Stimulated activated CD4-positive, alpha-beta T cell treated with anti-CD3 and anti-CD28 coated beads, TNF-alpha, amount 100 ng/mL, for 24 hours (primary cell): ENCODE results near the gene ELFN1.
A peak's percentile ranks its signal among the peaks of the same experiment; 100 is the strongest.
"Not testable (repeated sequence)": the region's sequence is repeated elsewhere in the genome, so short reads cannot be mapped to it uniquely, and the experiment has no call there.

Source experiments
- DNase-seq, 3 experiments: peaks; one replicate each; pipeline ENCODE4 v3.0.0-alpha.2; 2020; ENCODE audit warnings: low read depth in 3 of 3

The ELFN1 gene

DNA sequence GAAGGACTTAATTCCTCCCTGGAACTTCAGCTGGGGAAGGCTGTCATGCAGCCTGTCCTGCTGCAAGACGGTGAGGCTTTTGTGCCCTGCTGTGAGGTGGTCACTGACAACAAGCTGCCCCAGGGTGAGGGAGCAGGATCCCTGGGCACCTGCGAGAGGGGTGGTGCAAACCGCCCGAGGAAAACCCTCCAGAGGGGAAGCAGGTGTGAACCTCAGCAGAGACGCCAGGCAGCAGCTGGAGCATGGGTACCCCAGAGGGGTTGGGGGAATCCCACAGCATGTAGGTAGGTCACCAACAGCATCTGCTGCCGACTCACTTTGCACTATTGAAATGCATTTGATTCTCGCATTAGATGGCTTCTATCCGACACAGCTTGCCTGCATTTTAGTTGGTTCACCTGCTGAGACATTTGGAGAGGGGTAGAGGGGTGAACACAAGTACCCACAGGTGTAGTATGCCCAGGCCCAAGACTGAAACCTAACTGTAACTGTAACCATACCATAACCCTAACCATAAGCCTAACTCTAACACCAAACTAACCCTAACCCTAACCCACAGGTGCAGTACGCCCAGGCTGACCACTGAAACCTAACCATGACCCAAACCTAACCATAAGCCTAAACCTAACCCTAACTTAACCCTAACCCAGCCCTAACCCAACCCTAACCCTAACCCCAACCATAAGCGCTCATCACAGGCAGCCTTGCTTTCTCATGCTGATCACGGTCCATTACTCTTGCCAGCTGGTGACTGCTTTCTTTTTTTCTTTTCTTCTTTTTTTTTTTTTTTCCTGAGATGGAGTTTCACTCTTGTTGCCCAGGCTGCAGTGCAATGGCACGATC lies 85.9 kb downstream of the ELFN1 start:
- DNase-seq = no peak

DNA sequence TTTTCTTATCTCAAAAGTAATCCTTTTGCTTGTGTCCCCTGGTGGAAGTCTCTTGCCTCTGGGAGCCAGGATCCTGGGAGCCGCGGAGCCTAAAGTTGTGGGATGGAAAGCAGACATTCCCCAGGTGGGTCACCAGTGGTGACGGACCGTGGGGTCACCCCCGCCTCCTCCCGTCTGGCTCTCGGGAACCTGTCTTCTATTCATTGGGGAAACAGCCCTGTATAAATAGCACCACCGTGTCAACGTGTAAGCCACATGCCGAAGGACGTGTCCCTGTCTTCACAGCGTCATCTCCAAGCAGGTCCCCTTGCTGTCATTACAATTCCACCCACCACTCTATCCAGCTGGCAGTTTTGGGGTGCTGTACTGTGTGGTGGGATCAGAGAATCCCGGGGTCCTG lies 87.5 kb downstream of the ELFN1 start:
- no peak for DNase-seq

DNA sequence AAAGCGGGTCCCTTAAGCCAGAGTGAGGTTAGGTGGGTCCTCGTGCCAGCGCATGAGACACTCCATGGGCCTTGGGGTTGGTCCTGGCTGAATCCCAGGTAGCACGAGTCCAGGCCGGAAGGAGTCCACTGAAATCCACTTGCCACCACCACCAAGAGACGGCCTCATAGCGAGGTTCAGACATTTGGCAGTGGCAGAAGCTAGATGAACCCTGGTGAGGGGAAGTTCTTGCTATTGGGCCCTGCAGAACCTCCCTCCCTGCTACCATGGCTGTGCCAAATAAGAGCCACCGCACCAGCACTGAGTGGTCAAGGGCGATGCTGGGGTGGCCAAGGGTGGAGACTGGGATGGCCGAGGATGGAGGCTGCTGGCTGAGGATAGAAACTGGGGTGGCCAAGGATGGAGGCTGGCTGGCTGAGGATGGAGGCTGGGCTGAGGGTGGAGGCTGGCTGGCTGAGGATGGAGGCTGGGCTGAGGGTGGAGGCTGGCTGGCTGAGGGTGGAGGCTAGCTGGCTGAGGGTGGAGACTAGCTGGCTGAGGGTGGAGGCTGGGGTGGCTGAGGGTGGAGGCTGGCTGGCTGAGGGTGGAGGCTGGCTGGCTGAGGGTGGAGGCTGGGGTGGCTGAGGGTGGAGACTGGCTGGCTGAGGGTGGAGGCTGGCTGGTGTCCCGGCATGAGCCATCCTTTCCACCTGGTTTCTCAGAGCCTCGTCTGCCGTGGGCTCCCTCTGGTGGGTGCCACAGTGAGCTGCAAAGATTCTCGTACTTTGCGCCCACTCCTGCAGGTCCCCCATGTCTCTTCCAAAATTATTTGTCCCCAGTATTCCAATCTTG lies 88.2 kb downstream of the ELFN1 start:
- peak in 1 of 3 experiments; percentile 24 for DNase-seq

DNA sequence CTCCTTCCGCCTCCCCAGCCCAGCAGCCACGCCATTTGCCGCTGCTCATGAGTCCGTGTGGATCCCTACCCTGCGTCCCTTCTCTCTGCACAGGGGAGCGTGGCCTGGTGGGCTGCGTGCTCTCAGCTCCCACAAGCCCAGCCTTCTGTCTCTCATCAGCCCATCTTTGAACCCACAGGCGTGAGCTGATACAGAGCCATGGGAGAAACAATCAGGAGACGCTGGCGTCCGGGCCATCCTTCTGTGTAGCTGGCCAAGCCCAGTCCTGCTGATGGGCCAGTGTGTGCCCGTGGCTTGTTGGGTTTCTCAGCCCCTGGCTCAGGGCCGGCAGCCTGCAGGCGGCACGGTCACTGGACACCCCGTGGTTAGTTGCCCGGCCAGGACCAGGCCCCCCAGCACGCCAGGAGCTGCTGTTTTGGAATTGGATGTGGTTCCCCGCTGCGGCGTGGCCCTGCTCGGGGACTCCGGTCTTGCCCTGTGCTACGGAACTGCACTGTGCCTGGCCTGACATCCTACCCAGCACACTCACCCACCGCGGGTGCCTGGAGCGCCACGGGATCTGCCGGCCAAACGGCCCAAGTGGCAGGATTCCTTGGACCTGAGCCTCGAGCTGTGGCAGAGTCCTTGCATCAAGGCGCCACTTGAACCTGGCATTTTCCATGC lies 88.9 kb downstream of the ELFN1 start:
- DNase-seq = no peak

DNA sequence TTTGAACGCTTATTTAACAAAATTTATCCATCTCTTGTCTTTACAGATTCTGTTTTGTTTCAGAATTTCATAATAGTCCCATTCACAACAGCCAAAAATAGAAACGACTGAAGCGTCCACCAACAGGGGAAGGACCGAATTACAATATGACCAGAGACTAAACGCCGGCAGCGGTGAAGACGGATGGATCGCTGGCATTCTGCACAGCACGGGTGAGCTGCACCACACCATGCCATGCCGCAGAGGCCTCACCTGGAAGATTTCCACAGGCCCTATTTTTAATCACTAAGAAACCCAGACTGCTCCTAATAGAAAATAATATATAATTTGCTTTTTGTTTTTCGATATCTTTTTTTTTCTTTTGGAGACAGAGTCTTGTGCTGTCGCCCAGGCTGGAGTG lies 91.0 kb downstream of the ELFN1 start:
- DNase-seq = no peak

DNA sequence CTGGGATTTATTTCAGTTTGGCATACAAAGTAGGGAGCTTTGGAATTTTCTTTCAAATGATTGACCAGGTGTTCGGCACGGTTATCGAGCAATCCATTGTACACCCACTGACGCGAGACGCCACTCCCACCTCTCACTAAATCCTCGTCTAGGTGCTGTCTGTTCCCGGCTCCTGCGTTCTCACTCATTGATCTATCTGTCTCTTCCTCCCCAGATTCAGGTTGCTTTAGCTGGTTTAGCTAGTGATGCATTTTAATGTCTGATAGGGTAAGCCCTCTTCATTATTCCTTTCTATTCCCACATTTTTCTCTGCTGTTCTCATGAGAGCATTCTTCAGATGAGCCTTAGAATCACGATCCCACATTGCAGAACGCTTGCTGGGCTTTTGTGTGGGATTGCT lies 91.7 kb downstream of the ELFN1 start:
- DNase-seq = no peak

DNA sequence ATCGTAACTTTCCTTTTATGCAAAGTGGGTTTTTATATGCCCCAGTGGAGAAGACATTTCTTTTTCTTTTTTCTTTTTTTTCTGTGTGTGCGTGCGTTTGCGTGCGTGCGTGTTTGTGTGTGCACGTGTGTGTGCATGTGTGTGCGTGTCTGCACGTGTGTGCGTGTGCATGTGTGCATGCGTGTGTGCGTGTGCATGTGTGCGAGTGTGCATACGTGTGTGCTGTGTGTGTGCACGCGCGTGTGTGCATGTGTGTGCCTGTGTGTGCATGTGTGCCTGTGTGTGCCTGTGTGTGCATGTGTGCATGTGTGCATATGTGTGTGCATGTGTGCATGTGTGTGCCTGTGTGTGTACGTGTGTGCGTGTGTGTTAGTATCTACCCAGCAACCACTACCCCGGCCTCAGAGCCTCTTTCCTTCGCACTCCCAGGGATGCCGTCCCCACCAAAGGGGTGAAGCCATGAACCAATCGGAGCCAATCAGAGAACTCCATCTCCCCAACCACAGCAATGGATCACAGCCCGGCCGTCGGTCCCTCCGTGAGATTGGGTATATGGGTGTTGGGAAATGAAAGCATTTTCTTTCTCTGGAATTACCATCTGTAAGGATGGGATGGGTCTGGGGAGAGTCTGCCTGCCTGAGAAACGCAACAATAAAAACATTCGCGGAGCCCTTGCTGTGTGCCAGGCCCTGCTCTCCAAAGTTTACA lies 92.3 kb downstream of the ELFN1 start:
- DNase-seq = no peak

DNA sequence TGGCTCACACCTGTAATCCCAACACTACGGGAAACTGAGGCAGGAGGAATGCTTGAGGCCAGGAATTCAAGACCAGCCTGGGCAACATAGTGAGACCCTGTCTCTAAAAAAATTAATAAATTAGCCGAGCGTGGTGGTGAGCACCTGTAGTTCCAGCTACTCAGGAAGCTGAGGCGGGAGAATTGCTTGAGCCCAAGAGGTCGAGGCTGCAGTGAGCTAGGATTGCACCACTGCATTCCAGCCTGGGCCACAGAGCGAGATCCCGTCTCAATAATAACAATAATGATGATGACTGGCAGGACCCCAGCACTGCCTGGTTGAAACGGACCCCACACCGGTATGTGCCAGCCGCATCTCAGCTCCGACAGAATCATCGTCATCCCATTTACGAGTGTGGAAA lies 93.0 kb downstream of the ELFN1 start:
- DNase-seq = no peak

DNA sequence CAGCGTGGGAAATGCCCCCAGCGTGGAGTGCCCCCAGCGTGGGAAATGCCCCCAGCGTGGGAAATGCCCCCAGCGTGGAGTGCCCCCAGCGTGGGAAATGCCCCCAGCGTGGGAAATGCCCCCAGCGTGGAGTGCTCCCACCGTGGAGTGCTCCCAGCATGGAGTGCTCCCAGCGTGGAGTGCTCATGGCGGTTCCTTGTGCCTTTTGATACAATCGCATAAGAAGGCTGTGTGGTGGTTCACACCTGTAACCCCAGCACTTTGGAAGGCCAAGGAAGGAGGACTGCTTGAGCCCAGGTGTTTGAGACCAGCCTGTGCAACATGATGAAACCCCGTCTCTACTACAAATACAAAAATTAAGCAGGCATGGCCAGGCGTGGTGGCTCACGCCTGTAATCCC lies 93.8 kb downstream of the ELFN1 start:
- not testable (repeated sequence) for DNase-seq

DNA sequence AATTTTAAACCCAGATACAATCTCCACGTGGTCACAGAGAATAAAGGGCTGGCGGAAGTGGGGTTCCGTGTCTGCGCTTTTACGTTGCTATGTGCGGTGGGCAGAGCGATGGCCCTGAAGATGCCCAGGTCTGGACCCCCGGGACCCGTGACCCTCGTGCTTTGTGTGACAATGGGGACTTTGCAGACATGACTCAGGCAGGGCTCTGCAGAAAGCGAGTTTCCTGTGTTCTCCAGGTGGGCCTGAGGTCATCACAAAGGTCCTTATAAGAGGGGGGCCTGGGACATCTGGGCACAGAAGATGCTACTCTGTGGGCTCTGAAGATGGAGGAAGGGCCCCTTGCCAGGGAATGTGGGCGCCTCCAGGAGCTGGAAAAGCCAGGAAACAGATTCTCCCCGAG lies 95.3 kb downstream of the ELFN1 start:
- DNase-seq = no peak

DNA sequence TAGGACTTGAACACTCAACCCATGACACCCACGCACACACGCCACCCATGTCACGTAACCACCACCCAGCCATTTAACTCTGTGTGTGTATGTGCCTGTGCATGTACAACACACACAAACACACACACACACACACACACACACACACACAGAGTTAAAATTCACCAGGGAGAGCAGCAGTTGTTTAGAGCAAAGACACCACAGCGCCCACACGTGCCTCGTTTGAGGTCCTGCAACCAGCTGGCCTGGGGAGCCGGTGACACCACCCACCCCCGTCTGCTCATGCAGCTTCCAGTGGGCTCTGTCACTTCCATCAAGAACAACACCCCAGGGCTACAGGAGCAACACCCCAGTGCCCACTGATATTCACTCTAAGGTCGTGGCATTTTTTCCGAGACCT lies 97.4 kb downstream of the ELFN1 start:
- DNase-seq = no peak

DNA sequence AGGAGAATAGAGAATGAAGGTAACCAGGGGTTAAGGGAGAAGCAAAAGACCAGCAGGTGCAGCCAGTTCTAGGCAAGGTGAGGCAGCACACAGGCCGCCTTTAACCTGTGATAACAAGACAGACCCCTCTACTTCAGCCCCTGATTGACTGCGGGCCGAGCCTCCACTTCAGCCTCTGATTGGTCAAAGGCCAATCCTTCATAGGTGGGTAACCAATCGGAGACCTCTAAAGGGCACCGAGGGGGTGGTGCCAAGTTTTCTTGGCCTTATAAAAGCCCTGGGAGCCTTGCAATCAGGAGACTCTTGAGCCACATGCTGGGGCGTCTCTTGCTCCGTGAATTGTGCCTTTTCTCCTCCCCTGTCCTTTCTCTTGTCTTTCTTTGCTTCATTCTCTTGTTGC lies 98.8 kb downstream of the ELFN1 start:
- no peak for DNase-seq

DNA sequence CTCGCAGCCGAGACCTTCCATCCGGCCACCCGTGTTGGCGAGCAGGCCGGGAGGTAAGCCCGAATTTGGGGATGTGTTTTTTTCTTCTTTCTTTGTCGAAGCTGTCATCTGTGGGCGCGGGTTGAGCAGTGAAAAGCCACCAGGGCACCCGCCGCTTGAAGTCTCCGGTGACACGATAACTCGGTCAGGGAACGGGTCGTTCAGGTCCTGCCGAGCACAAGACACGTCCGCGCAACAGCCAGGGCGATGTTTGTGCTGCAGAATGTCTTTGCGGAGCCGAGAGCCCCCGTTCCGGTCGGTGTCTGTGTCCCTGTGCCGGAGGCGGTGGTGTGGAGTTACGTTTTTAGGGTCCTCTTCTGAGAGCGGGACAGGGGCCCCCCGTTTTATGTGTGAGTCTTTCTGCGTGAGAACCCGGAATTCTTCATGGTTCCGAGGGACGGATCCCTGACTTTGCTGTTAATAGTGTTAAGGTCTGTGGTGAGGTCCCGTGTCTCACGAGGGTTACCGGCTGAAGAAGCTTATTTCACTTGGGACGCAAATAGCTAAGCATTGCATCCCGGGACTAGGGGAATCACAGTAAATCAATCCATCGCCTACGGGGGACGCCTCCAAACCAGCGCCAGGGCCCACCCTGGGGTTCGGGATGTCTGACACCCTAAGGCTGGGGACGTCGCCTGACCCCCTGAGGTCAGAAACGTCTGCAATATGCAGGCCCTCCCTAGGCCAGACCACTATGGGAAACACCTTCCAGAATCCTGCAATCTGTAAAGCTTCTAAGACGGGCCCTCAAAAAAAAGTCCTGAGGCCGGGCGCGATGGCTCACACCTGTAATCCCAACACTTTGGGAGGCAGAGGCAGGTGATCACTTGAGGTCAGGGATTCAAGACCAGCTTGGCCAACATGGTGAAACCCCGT lies 99.5 kb downstream of the ELFN1 start:
- DNase-seq = no peak

DNA sequence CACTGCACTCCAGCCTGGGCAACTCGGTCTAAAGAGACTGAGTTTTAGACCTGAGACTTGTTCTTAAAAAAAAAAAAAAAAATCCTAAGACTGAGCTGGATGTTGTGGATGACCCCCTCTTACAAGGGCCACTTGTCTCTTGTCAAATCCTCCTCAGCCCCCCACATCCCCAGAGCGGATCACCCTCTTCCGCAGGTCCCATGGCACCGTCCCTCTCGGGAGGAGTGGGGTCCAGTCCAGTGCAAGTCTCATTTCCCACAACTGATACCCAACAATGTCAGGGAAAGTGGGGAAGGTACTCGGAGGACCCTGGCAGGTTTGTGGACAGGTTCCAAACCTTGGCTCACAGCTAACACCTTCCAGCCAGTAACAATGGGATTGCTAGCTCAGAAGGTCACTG lies 100.3 kb downstream of the ELFN1 start:
- no peak for DNase-seq

DNA sequence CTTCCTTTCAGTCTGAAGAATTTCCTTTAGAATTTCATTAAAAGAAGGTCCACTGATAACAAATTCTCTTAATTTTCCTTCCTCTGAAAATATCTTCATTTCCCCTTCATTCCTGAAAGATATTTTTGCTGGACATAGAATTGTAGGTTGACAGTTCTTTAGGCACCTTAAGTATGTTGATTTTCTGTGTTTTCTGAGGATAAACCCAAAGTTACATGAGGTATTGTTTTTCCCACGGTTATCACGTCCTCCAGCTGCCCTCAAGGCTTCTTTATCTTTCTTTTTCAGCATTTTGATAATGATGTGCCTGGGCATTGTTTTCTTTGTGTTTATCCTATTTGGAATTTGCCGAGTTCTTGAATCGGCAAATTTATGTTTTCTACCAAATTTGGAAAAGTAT lies 105.3 kb downstream of the ELFN1 start:
- no peak for DNase-seq

DNA sequence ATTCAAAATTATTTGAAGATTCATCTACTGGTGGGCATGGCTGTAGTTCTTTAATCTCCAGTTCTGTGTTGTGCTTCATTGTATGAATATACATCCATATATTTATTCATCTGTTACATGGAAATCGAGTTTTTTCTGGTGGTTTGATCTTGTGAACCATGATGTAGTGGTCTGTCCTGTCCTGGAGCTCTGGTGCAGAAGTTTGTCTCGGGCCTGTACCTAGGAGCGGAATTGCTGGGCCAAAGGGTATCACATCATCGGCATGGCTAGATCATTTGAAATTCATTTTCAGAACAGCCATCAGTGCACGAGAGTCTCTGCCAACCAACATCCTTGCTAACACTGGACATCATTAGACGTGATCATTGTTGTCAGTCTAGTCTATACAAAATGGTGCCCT lies 107.0 kb downstream of the ELFN1 start:
- DNase-seq = no peak

DNA sequence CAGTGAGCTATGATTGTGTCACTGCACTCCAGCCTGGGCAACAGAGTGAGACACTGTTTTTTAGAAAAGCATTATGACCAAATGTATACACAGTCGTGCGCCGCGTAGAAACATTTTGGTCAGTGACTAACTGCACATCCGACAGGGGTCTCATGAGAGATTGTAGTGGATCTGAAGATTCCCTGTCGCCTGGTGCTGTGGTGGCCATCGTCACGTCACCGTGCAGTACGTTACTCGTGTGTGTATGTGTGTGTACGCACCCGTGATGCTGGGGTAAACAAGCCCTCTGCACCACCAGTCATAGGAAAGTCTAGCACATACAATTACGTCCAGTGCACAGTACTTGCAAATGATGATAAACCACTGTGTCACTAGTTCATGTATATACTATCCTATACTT lies 109.4 kb downstream of the ELFN1 start:
- DNase-seq = no peak

DNA sequence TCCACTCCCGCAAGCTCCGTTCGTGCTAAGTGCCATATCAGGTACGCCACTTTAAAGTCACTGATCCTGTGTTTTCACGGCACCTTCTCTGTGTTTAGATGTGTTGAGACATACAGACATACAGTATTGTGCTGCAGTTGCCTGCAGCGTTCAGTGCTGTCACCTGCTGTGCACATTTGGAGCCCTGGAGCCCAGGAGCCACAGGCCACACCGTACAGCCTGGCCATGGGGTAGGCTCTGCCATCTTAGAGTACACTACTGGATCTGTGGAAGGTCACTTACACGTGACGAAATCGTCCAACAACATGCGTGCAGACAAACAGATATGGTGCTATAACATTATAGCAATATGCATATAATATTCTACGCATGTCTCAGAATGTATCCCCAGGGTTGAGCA lies 111.3 kb downstream of the ELFN1 start:
- no peak for DNase-seq

DNA sequence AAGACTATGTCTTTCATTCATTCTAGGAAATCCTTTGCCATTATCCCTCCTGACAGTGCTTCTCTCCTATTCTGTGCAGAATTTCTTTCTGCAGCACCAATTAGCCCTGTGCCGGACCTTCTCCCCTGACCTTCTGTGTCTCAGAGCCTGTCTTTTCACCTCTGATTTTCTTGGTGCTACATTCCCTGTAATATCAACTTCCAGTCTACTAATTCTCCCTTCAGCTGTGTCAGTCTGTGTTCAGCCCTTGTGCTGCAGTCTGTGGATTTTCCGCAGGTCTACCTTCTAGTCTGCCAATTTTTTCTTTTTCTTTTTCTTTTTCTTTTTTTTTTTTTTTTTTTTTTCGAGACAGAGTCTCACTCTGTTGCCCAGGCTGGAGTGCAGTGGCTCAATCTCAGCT lies 115.8 kb downstream of the ELFN1 start:
- no peak for DNase-seq

DNA sequence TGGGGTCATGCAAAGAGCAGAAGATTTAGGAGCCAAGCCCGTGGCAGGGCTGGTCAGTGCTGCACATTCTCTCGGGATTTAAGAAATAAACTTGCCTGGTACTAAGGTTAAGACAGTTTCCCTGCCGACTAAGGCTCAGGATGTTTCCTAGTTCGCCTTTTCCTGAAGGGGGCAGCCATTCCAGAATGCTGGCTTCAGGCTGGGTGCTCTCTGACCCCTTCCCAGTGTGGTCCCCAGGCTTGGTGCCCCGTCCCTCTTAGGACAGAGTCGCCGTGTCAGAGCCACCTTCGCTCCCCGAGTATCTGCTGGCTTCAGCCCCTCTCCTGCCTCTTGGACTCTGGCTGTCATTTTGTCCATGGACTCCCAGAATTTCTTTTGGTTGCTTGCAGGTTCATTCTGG lies 117.2 kb downstream of the ELFN1 start:
- no peak for DNase-seq

DNA sequence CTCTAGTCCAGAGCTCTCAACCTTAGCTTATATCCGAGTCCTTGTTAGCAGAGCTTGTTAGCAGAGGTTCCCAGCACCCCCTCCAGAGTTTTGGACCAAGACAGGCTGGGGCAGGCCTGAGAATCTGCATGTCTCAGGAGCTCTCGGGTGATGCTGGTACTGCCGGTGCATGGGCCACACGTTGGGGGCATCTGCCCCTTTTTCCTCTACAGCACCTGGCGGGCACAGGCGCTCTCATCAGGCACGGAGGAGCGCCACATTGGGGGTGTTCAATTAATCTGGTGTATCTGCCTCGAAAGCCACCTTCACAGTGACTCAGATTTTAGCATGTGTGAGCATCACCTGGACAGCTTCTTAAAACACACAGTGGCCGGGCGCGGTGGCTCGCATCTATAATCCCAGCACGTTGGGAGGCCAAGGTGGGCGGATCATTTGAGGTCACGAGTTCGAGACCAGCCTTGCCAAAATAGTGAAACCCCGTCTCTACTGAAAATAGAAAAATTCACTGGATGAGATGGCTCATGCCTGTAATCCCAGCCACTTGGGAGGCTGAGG lies 117.7 kb downstream of the ELFN1 start:
- no peak for DNase-seq
